Kasumi-1 (cell line): ENCODE data around the gene RSKR.
"Not testable (repeated sequence)": the region's sequence is repeated elsewhere in the genome, so short reads cannot be mapped to it uniquely, and the experiment has no call there.

ENCODE experiments used
- DNase-seq, 2 experiments: peaks; one replicate each; lab custom pipeline; 2025; lab: John Stamatoyannopoulos, UW

RSKR gene

GRCh38 chr17:28622186-28622585 lies 8.2 kb upstream of the RSKR start:
- DNase-seq = no peak

DNA sequence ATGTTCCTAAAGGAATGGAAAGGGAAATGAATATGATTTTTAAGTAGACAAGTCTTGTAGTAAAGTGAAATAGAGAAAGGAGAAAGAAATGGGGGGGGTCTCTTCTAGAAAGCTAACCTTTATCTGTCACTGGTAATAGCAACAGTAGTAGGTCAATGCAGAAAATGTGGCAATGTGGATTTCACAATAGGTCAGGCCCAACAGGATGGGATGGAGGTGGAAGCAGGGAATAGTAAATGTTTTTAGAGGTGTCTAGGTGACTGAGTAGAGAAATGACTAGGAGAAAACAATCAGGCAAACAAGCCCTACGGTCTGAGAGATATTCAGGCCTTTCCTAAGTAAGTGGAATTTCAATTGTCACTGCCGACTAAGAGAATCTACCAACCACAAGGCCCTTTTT lies 6.0 kb upstream of the RSKR start:
- DNase-seq = no peak

DNA sequence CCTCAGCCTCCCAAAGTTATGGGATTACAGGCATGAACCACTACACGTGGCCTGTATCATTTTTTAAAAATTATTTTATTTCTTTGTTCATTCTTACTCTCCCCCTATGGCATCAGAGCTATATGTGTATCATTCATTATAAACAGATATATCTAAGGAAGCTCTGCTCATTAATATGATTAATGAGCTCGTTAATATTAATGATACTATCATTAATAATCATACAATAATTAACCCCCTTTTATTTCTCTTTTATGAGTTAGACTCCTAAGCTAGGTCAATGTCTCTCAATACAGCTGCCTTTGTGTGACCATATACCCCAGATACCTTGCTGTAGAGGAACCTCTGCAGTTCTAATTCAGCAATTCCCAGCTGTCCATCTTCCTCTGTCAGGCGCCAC lies 4.5 kb upstream of the RSKR start:
- no peak for DNase-seq

DNA sequence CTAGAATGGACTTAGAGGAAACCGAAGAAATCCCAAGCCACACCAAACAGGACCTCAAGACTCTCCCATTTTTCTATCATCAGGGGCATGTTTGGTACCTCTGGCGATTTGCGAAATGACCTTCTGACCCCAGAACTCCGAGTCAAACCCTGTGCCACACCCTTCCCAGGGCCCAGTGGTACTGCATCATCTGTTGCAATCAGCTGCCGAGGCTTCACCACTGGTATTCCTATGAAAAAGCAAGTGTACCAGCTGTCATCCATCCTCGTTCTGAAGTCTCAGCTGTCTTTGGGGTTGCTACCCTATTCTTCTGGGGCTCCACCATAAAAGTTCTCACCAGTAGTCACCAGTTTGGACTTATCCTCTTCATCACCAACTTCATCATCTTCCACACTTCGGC lies 2.3 kb upstream of the RSKR start:
- DNase-seq = no peak

DNA sequence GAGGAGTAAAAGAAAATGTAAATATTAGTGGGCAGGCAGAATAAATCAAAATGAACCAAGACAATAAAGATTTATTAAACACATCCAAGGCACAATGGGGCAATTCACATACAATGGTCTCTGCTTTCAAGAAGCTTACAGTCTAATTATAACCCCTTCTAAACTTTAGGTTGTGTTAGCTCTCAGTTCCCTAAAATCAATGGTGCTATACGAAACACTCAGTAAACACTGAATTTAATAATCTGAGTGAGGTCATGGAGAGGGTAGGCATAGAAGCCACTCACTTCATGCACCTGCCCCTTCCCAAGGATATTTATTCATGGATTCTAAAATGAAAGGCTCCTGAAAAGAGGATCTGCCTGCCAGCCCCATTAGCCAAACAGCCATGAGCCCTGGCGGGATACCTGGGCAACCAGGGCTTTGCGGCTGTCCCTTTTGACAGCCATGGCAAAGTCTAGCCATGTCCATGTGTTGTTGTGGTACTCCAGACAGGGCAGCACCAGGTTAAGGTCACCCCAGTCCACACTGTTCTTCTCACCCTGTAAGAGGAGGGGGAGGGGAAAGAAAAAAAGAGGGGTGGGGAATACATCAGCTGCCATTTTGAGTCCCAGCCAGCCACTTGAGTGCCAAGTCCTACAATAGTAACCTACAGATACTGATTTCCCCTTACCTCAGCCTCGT lies 1.4 kb upstream of the RSKR start:
- DNase-seq = no peak

DNA sequence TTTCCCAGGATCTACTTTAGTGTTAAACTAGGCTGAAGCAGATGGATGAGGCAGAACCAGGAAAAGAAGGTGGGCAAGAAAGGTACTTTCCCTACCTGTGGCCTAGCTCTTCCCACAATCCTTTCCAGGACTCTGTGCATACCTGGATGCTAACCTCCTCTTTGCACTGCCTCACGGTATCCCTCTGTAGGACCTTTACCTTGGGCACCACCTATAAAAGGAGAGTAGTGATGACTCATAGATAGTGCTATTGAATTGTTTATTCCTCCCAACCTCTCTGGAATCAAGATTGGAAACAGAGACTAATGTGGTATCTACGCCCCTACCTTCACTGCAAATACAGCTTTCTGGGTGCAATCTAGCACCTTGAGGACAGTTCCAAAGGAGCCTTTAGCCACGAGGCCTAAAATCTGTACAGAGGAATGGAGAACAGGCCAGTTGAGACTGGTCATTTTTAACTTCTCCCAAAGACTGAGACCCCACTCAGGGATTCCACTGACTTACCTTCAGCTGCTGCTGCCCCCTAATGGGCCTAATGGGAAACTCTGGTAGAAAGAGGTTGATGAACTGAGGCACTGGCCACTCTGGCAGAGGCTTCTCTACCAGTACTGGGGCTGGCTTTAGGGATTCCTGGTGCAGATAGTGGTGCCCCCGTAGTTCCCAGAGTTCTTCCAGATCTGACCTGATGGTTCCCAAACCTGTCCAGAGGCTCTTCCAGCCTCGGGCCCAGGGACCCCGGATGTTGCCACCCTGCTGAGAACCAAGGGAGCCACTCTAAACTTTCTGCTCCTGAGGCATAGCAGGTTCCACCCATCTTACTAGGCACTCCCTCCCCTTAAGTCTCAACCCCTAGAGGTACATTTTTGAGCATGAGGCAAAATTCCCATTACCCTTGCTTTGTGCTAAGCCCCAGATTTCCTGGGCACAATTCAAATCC lies 781 bp downstream of the RSKR start:
- DNase-seq = peak; percentile 19 to 24

GRCh38 chr17:28612531-28612930 lies 1.5 kb downstream of the RSKR start:
- DNase-seq = no peak

- no peak for DNase-seq
Observed at GRCh38 chr17:28610376-28610775, 3.6 kb downstream of the RSKR start.

DNA sequence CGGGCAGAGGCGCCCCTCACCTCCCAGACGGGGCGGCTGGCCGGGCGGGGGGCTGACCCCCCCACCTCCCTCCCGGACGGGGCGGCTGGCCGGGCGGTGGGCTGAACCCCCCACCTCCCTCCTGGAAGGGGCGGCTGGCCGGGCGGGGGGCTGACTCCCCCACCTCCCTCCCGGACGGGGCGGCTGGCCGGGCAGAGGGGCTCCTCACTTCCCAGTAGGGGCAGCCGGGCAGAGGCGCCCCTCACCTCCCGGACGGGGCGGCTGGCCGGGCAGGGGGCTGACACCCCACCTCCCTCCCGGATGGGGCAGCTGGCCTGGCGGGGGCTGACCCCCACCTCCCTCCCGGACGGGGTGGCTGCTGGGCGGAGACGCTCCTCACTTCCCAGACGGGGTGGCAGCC lies 10.0 kb downstream of the RSKR start:
- not testable (repeated sequence) for DNase-seq

DNA sequence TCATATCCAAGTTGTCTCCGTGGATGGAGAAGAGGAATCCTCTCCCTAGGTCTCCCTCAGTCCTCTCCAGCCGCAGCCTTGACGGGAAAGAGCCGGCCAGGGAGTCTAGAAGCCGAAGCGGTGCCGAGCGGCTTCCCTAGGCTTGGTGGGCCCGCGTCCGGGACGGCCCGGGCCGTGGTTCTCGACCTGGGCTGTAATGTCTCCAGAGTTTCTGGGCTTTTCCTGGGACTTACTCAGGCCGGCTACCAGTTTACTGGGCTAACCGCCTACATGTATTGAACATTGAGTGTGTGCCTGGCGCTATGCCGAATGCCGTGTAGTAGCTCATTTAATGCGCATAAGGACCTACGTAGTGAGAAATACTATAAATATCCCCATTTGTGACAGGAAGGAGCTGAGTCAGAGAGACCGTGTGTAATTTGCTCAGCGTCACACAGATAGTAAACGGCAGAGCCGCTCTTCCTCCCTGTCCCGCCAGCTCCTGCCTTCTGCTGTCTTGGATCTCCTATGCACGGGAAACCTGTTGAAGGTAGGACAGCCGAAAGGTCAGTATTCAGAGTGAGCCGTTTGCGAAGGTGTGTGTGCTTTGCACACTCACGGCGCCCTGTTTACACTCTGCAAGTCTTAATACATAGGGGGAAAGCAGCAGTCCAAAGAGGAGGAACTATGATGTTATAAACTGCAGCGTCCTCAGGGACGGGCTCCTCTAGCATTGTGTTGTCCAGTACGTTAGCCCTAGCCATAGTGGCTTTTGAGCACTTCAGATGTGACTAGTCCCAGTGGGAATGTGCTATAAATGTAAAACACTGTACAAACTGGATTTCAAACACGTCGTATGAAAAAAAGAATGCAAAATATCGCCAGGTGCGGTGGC lies 14.4 kb downstream of the RSKR start:
- DNase-seq = peak; percentile 87 to 95

DNA sequence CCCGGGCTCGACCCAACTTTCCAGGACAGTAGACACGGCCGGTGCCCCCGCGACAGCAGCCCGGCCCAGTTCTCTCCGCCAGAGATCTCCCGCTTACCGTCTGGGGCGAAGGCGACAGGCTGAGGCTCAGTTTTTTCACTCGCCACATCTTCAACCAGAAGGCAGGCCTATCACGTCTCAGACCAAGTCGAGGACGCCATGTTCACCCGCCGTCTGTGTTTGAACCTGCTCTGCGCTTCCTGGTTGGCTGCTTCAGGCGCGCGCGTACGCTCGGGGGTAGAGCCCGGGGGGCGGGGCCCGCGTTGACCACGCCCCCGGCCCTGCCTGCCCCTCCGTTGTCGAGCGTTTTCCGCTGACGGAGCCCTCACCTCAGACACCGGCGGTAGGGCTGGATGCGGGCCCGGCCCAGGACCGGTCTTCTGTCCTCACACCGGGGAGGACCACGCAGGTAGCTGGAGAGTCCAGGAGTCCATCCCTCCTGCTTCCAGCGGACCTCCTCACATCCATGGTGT lies 15.1 kb downstream of the RSKR start, which contains the start of gene SPAG5:
Gene SPAG5, minus strand, starts transcription at position 227 of the 512 bp plus-strand sequence. Its CDS starts 79 bp downstream, at position 148.
- peak; percentile 90 to 93 for DNase-seq

- no peak for DNase-seq
Observed at GRCh38 chr17:28598389-28598788, 15.6 kb downstream of the RSKR start.

- DNase-seq = peak in 1 of 2 experiments; percentile 16
Observed at GRCh38 chr17:28597606-28598383, 16.2 kb downstream of the RSKR start.

GRCh38 chr17:28592260-28592659 lies 21.7 kb downstream of the RSKR start:
- no peak for DNase-seq

DNA sequence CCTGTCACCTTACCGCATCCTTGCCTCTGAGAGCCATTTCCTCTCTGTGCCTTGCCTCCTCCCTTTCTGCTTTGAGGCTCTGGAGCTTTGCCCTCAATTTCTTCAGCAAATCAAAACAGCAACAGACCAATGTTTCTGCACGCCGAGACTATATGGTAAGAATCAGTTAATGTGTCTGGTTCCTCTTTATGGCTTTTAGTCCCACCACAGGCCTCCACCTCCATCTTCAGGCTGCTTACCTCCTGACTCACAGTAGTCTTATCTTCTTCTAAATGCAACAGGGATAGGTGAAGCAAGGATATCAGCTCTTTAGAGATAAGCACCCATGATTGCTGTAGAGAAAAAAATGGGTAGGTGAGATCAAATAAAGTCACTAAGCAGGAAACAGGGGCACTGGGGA lies 28.1 kb downstream of the RSKR start:
- no peak for DNase-seq

DNA sequence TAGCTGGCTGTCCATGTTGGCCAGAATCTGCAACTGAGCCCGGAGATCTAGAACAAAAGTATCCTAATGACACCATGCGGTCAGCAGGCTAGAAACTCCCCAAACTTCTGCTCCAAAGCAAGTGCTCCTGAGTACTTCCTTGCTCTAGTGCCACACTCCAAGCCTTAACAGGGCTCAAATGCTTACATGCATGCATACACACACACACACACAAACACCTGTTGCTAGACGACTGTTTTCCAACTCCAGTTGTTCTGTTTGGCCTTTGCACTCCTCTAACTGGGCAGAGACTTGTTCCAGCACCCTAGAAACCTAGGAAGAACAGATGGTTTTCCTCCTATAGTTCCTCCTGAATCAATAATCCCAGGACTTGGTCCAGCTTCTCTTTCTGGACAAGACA lies 29.6 kb downstream of the RSKR start:
- no peak for DNase-seq

GRCh38 chr17:28582513-28582912 lies 31.5 kb downstream of the RSKR start:
- DNase-seq = no peak

DNA sequence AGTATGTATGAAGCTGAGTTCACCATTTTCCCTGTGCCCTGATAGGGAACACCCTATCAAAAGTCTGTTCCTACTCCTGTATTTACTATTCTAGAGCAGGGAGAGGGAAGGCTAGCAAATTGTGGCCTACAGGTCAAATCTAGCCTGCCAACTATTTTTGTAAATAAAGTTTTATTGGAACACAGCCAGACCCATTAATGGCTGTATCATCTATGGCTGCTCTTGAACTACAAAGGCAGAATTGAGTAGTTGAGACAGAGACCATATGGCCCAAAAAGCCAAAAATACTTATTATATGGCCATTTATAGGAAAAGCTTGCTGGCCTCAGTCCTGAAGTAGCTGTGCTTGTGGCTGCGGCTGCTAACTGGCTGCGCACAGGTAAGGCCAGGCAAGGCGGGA lies 33.0 kb downstream of the RSKR start:
- no peak for DNase-seq

- DNase-seq = no peak
Observed at GRCh38 chr17:28579526-28579925, 34.5 kb downstream of the RSKR start.

DNA sequence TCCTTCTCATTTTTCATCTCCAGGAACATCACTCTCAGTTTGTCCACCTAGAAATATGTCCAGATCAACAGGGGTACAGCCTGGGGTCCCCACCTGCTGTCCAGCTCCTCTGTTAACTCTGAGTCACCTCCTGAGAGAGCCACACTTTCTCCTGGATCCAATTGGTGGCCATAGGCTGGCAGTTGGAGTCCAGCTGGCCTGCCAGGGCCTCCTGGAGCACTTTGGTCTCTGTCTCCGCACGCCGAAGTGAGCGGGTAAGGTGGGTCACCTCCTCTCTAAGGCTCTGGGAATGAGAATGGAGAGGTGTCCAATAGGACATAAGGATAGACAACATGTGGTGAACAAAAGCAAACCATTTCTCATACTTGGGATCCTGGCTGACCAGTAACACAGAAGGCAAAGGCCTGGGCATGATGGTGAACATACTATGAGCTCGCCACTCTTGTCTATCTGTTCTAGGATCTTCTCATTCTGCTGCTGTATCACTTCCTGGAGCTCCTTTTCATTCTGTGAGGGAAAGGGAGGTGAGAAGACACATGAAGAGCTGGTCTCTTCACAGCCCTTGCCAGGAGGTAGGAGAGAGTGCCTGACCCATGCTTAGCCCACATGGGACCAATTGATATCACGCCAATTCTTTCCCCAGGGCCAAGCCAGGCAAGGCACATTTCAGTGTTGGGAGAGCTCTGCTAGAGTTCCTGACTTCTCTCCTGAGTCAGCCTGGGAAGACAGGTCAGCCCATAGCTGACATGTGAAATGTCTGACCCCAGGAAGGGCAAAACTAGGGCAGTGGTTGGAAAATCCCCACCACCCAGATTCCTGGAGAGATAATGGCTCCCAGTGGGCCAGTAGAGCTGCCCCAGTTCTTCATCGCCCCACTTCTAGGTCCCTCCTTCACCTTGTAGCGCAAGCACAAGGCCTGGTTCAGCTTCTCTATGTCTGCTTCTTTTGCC lies 35.5 kb downstream of the RSKR start:
- DNase-seq = no peak
